GM12801 (cell line): ENCODE data around the gene PRDM16.

Experiments
- CTCF ChIP-seq: IDR thresholded peaks from one replicate; pipeline ENCODE4 v1.5.1; 2011; ENCODE audit warnings: control low read depth; ENCODE audit not compliant: insufficient read length; ENCODE audit errors: extremely low read depth

PRDM16 gene

GRCh38 chr1:3444736-3445135, 375.7 kb downstream of the PRDM16 start:
- no peak for TF ChIP-seq CTCF

DNA sequence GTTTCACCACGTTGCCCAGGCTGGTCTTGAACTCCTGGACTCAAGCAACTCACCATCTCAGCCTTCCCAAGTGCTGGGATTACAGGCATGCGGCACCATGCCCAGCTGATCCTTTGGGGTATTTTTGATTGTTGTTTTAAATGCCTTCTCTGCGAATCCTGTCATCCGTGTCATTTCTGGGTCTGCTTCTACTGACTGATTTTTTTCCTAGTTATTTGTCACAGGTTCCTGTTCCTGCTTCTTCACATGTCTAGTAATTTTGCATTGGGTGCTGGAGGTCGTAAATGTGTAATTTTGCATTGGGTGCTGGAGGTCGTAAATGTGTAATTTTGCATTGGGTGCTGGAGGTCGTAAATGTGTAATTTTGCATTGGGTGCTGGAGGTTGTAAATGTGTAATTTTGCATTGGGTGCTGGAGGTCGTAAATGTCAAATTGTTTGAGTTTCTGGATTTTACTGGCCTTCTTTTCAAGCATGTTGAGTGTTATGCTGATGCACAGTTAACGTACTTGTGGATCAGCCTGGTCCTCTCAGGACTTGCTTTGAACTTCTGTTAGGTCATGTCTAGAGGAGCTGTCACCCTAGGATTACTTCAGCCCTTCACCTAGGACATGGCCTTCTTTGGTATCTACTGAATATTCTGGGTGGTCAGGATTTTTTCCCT, 381.3 kb downstream of the PRDM16 start:
- TF ChIP-seq CTCF: no peak

- TF ChIP-seq CTCF: no peak
Observed at GRCh38 chr1:3450983-3451382, 382.0 kb downstream of the PRDM16 start.

GRCh38 chr1:3451994-3452865, 383.2 kb downstream of the PRDM16 start:
- no peak for TF ChIP-seq CTCF

DNA sequence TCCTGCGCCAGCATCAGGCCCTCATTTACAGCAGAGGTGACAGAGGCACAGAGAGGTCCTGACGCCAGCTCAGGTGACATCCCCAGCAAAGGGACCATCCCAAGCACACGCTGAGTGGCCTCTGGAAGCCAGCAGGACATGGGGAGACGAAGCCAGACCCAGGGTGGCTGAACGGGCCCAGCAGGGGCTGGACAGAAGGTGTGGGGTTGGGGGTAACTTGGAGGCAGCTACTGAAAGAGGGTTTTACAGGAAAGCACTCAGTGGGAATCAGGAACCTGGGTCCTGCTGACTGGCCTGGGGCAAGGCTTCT, 383.8 kb downstream of the PRDM16 start:
- TF ChIP-seq CTCF: no peak

DNA sequence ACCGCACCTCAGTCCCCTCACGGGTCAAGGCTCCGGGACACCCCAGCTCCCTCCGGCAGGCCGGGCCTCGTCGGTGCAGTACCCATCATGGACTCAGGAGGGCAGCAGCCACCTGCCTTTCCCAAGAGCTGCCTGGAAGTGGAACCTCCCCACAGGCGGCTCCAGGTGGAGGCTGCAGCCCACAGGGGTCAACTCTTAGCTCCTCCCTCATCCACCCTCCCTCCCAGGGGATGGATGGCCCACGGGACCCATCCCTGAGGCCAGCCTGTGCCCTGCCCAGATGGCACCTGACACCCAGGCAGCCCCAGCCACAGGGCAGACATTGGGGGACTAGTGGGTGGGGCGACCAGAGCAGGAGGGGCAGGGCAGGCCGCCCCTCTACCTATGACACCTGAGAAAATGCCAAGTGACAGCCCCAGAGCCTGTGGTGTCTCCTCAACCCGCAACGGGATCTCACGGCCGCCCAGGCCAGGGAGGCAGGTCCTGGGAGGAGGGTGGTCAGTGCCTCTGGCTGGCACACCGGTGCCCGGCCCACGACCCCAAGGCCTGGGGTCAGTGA, 384.3 kb downstream of the PRDM16 start:
- no peak for TF ChIP-seq CTCF

DNA sequence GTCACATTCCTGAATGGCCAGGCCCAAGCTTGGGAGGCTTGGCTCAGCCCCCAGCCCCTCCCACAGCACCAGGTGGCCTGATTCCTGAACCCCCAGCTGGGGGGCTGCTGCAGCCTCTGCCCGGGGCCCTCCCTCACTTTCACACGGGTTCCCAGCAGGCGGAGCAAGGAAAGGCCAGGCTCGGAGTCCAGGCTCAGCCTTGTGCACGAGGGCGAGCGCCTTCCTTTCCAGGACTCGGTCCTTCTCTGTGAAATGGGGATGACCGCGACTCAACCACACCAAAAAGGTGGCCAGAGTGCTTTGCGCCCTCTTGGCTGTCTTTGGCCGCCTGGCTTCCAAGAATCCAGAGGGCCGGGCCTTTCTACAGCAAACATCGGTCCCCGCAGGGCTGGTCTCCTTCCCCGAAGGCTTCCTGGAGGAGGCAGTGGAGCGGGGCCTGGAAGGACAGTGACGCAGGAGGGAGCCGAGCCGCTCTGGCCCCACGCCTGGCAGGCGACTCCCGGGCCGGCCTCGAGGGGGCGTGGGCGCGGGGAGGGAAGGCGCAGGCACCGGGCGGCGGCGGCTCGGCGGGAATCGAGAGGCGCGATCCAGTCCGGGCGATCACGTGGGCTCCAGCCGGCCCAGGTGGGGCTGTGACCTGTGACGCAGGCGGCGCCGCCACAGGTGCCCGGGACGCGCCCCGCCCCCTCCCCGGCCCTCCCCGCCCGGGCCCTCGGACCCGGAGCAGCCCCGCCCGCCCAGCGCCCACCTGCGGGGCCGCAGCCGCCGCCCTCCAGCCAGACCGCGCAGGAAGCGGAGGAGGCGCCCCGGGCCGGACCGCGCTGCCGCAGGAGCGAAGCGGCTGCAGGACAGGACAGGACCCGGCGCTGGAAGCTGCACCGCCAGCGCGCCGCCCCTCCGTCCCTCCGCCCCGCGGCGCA, 385.1 kb downstream of the PRDM16 start, which contains the start of gene ARHGEF16:
ARHGEF16 (plus strand) TSS at position 775 of the 920 bp plus-strand sequence. CDS start 8,420 bp downstream, outside the sequence.
- no peak for TF ChIP-seq CTCF
